Dermis blood vessel endothelial cell (primary cell): ENCODE measurements around the gene IFNW1. TPM values are rescaled to one million over a fixed set of nuclear protein-coding genes. Genes with fewer than 3 reads are reported as not detected.
A peak's percentile ranks its signal among the peaks of the same experiment; 100 is the strongest.

Source experiments
- DNase-seq: peaks from one replicate; pipeline ENCODE4 v3.0.0; 2010
- total RNA-seq: library from RNA; depleted of rRNA; stranded (reverse); fragments of >200 nt; gene quantifications from 2 replicates; pipeline ENCODE4 v1.2.3, GENCODE V29; 2014

IFNW1 gene
- total RNA-seq, 1 donor from 2014 or later, result not detected

GRCh38 chr9:21104787-21105186 lies 36.8 kb downstream of the IFNW1 start:
- no peak for DNase-seq

- DNase-seq, result no peak
Observed at GRCh38 chr9:21102305-21102704, 39.3 kb downstream of the IFNW1 start.

GRCh38 chr9:21097817-21098216 lies 43.8 kb downstream of the IFNW1 start:
- no peak for DNase-seq

- DNase-seq, result no peak
Observed at GRCh38 chr9:21096901-21097255, 44.8 kb downstream of the IFNW1 start.

- DNase-seq, result peak; percentile 50
Observed at GRCh38 chr9:21096172-21096900, 45.3 kb downstream of the IFNW1 start.

GRCh38 chr9:21095561-21095960 lies 46.1 kb downstream of the IFNW1 start:
- no peak for DNase-seq

Other genes with a start within 250 kb of the IFNW1 start
- 0.51 and 0.56 TPM in 2 replicates for gene HACD4, start 110.2 kb downstream of the IFNW1 start, total RNA-seq
- gene IFNB1, start 63.9 kb downstream of the IFNW1 start, total RNA-seq, result not detected in 2 replicates
- not detected in 2 replicates for gene IFNA21, start 24.8 kb upstream of the IFNW1 start, total RNA-seq
- not detected in 2 replicates for gene IFNA4, start 45.8 kb upstream of the IFNW1 start, total RNA-seq
- not detected in 2 replicates for gene IFNA7, start 60.4 kb upstream of the IFNW1 start, total RNA-seq
- gene IFNA10, start 65.3 kb upstream of the IFNW1 start, total RNA-seq, result not detected in 2 replicates
- gene IFNA16, start 75.5 kb upstream of the IFNW1 start, total RNA-seq, result not detected in 2 replicates
- not detected in 2 replicates for gene IFNA17, start 86.4 kb upstream of the IFNW1 start, total RNA-seq
- not detected in 2 replicates for gene IFNA14, start 98.2 kb upstream of the IFNW1 start, total RNA-seq
- 0.09 TPM in 1 of 2 replicates, not detected in the other for gene IFNA5, start 163.5 kb upstream of the IFNW1 start, total RNA-seq
- 44.2 and 45.3 TPM in 2 replicates for gene KLHL9, start 193.6 kb upstream of the IFNW1 start, total RNA-seq
- not detected in 2 replicates for gene IFNA6, start 209.1 kb upstream of the IFNW1 start, total RNA-seq
- not detected in 2 replicates for gene IFNA13, start 226.2 kb upstream of the IFNW1 start, total RNA-seq
- gene IFNA2, start 243.6 kb upstream of the IFNW1 start, total RNA-seq, result not detected in 2 replicates